NT2/D1 (cell line): ENCODE data around the gene ACAA2.
"Not testable (repeated sequence)": the region's sequence is repeated elsewhere in the genome, so short reads cannot be mapped to it uniquely, and the experiment has no call there.

Source experiments
- DNase-seq: peaks from one replicate; pipeline ENCODE4 v3.0.0-alpha.2; 2011; ENCODE audit warnings: low read depth, low spot score
- H3K27me3 ChIP-seq: 2 replicates; pipeline ENCODE4 v1.6.0; 2011; ENCODE audit warnings: mild to moderate bottlenecking; ENCODE audit not compliant: insufficient read length, insufficient read depth
- H3K36me3 ChIP-seq: 2 replicates; pipeline ENCODE4 v1.6.1; 2011; ENCODE audit warnings: mild to moderate bottlenecking, low read length, mixed read lengths; ENCODE audit not compliant: insufficient read depth, insufficient read length
- H3K4me1 ChIP-seq: 2 replicates; pipeline ENCODE4 v1.5.1; 2011; ENCODE audit not compliant: insufficient read depth, insufficient read length
- H3K4me3 ChIP-seq: 2 replicates; pipeline ENCODE4 v1.5.1; 2011; ENCODE audit warnings: low read depth; ENCODE audit not compliant: insufficient read length
- H3K9ac ChIP-seq: 2 replicates; pipeline ENCODE4 v1.6.0; 2011; ENCODE audit warnings: low read depth; ENCODE audit not compliant: insufficient read length
- H3K9me3 ChIP-seq: 2 replicates; pipeline ENCODE4 v1.5.1; 2011; ENCODE audit warnings: mild to moderate bottlenecking, low read length; ENCODE audit not compliant: insufficient read depth
- SUZ12 ChIP-seq: IDR thresholded peaks from 2 replicates; pipeline ENCODE4 v1.6.1; 2011; ENCODE audit not compliant: insufficient read length, insufficient read depth; ENCODE audit errors: extremely low read depth
- YY1 ChIP-seq: IDR thresholded peaks from 2 replicates; pipeline ENCODE4 v1.6.1; 2011; ENCODE audit not compliant: insufficient read length, insufficient read depth
- ZNF274 ChIP-seq: IDR thresholded peaks from 2 replicates; pipeline ENCODE4 v1.6.1; 2011; ENCODE audit warnings: mild to moderate bottlenecking, low read depth, low read length

ACAA2 gene

GRCh38 chr18:49843778-49844625 is 30.7 kb upstream of the ACAA2 start:
- no peak overlapping the region for H3K9ac ChIP-seq
- H3K4me3 ChIP-seq = no peak overlapping the region
- H3K4me1 ChIP-seq = peaks cover 4% of the 10 kb centered on the region
- H3K27me3 ChIP-seq = no peaks in the 10 kb centered on the region
- no peak for DNase-seq
- TF ChIP-seq ZNF274 (no peak), SUZ12 (no peak), YY1 (no peak)
- H3K36me3 ChIP-seq = peaks cover 12% of the 10 kb centered on the region
- no peaks in the 10 kb centered on the region for H3K9me3 ChIP-seq

GRCh38 chr18:49843131-49843530 is 29.8 kb upstream of the ACAA2 start:
- no peak for DNase-seq
- H3K9me3 ChIP-seq = no peaks in the 10 kb centered on the region
- H3K9ac ChIP-seq = no peak overlapping the region
- no peaks in the 10 kb centered on the region for H3K27me3 ChIP-seq
- TF ChIP-seq YY1 (no peak), ZNF274 (no peak), SUZ12 (no peak)
- peaks cover 12% of the 10 kb centered on the region for H3K36me3 ChIP-seq
- H3K4me1 ChIP-seq = peaks cover 2% of the 10 kb centered on the region
- H3K4me3 ChIP-seq = no peak overlapping the region

GRCh38 chr18:49842656-49843055 is 29.3 kb upstream of the ACAA2 start:
- Histone ChIP-seq H3K9me3 (no peaks in the 10 kb centered on the region), H3K36me3 (peaks cover 7% of the 10 kb centered on the region), H3K9ac (no peak overlapping the region), H3K27me3 (no peaks in the 10 kb centered on the region), H3K4me1 (no peaks in the 10 kb centered on the region), H3K4me3 (no peak overlapping the region)
- no peak for TF ChIP-seq ZNF274
- TF ChIP-seq YY1 = no peak
- TF ChIP-seq SUZ12 = no peak
- no peak for DNase-seq

- Histone ChIP-seq H3K4me1 (no peaks in the 10 kb centered on the region), H3K9me3 (no peaks in the 10 kb centered on the region), H3K9ac (no peak overlapping the region), H3K4me3 (no peak overlapping the region), H3K27me3 (no peaks in the 10 kb centered on the region), H3K36me3 (peaks cover 9% of the 10 kb centered on the region)
- TF ChIP-seq YY1 (no peak), ZNF274 (no peak), SUZ12 (no peak)
- no peak for DNase-seq
Observed at GRCh38 chr18:49841236-49842217, 28.2 kb upstream of the ACAA2 start.

GRCh38 chr18:49839012-49839411 is 25.7 kb upstream of the ACAA2 start:
- Histone ChIP-seq H3K36me3 (peaks cover 12% of the 10 kb centered on the region), H3K27me3 (no peaks in the 10 kb centered on the region), H3K4me1 (no peaks in the 10 kb centered on the region), H3K4me3 (no peak overlapping the region), H3K9me3 (no peaks in the 10 kb centered on the region), H3K9ac (no peak overlapping the region)
- TF ChIP-seq SUZ12 = no peak
- TF ChIP-seq YY1 = no peak
- no peak for TF ChIP-seq ZNF274
- DNase-seq = no peak

GRCh38 chr18:49838381-49838780 is 25.0 kb upstream of the ACAA2 start:
- Histone ChIP-seq H3K27me3 (no peaks in the 10 kb centered on the region), H3K9ac (no peak overlapping the region), H3K36me3 (peaks cover 12% of the 10 kb centered on the region), H3K4me3 (no peak overlapping the region), H3K9me3 (no peaks in the 10 kb centered on the region), H3K4me1 (no peaks in the 10 kb centered on the region)
- TF ChIP-seq ZNF274 = no peak
- TF ChIP-seq SUZ12 = no peak
- no peak for TF ChIP-seq YY1
- no peak for DNase-seq

- no peak for TF ChIP-seq YY1
- TF ChIP-seq SUZ12 = no peak
- TF ChIP-seq ZNF274 = no peak
- Histone ChIP-seq H3K9me3 (no peaks in the 10 kb centered on the region), H3K27me3 (no peaks in the 10 kb centered on the region), H3K4me3 (no peak overlapping the region), H3K36me3 (peaks cover 12% of the 10 kb centered on the region), H3K4me1 (no peaks in the 10 kb centered on the region), H3K9ac (no peak overlapping the region)
- DNase-seq = no peak
Observed at GRCh38 chr18:49837889-49838288, 24.6 kb upstream of the ACAA2 start.

GRCh38 chr18:49837316-49837835 is 24.0 kb upstream of the ACAA2 start:
- not testable (repeated sequence) for H3K27me3 ChIP-seq, H3K4me1 ChIP-seq, DNase-seq, H3K9ac ChIP-seq, H3K9me3 ChIP-seq, H3K4me3 ChIP-seq
- H3K36me3 ChIP-seq = peaks cover 12% of the 10 kb centered on the region
